NCI-H1930 (cell line): ENCODE data around the gene TBC1D25.
A peak's percentile ranks its signal among the peaks of the same experiment; 100 is the strongest.
"Not testable (repeated sequence)": the region's sequence is repeated elsewhere in the genome, so short reads cannot be mapped to it uniquely, and the experiment has no call there.

Experiments used
- DNase-seq, 2 experiments: peaks; one replicate each; lab custom pipeline; 2025; lab: John Stamatoyannopoulos, UW

TBC1D25 gene

GRCh38 chrX:48515842-48516241 is 23.7 kb upstream of the TBC1D25 start:
- no peak for DNase-seq

- no peak for DNase-seq
These were observed 23.2 kb upstream of the TBC1D25 start for GRCh38 chrX:48516285-48516684.

GRCh38 chrX:48516987-48517386 is 22.5 kb upstream of the TBC1D25 start:
- DNase-seq: no peak

GRCh38 chrX:48519481-48519880 is 20.0 kb upstream of the TBC1D25 start:
- DNase-seq: not testable (repeated sequence)

- no peak for DNase-seq
These were observed 19.1 kb upstream of the TBC1D25 start for GRCh38 chrX:48520455-48520854.

GRCh38 chrX:48520976-48521352 is 18.6 kb upstream of the TBC1D25 start:
- peak; percentile 9 to 36 for DNase-seq

- DNase-seq: peak; percentile 86 to 92
These were observed 17.9 kb upstream of the TBC1D25 start, which contains the start of gene EBP for GRCh38 chrX:48521353-48522243. Gene EBP, plus strand, starts transcription at chrX:48521808. Its CDS starts 1,964 bp downstream, at chrX:48523772.

- DNase-seq: no peak
These were observed 17.2 kb upstream of the TBC1D25 start for GRCh38 chrX:48522291-48522690.

GRCh38 chrX:48523682-48524081 is 15.8 kb upstream of the TBC1D25 start:
- DNase-seq: no peak

- not testable (repeated sequence) for DNase-seq
These were observed 13.7 kb upstream of the TBC1D25 start for GRCh38 chrX:48525853-48526252.

GRCh38 chrX:48530736-48531135 is 8.8 kb upstream of the TBC1D25 start:
- DNase-seq: no peak

- DNase-seq: no peak
These were observed 8.1 kb upstream of the TBC1D25 start for GRCh38 chrX:48531358-48531959.

GRCh38 chrX:48532161-48532560 is 7.4 kb upstream of the TBC1D25 start:
- DNase-seq: no peak

- DNase-seq: no peak
These were observed 6.3 kb upstream of the TBC1D25 start for GRCh38 chrX:48533165-48533564.

GRCh38 chrX:48538641-48539344 is 721 bp upstream of the TBC1D25 start:
- DNase-seq: no peak

GRCh38 chrX:48540028-48540375 is 488 bp downstream of the TBC1D25 start:
- no peak for DNase-seq

GRCh38 chrX:48540480-48540879 is 966 bp downstream of the TBC1D25 start:
- DNase-seq: no peak

GRCh38 chrX:48541140-48541814 is 1.8 kb downstream of the TBC1D25 start:
- DNase-seq: no peak

GRCh38 chrX:48548871-48549270 is 9.4 kb downstream of the TBC1D25 start:
- no peak for DNase-seq

GRCh38 chrX:48555731-48556325 is 16.3 kb downstream of the TBC1D25 start:
- DNase-seq: not testable (repeated sequence)

- no peak for DNase-seq
These were observed 18.8 kb downstream of the TBC1D25 start for GRCh38 chrX:48558271-48558670.

- DNase-seq: no peak
These were observed 20.1 kb downstream of the TBC1D25 start for GRCh38 chrX:48559636-48560035.
